ENCODE results near the gene GMNN.

GMNN gene

GRCh38 chr6:24818346-24818745, 43.6 kb downstream of the GMNN start:
- no peak for DNase-seq

GRCh38 chr6:24821860-24822444, 47.2 kb downstream of the GMNN start:
- DNase-seq, result no peak

GRCh38 chr6:24822696-24823095, 48.0 kb downstream of the GMNN start:
- DNase-seq, result no peak

GRCh38 chr6:24823185-24823584, 48.4 kb downstream of the GMNN start:
- no peak for DNase-seq

- peak; percentile 31 for DNase-seq
Measured at GRCh38 chr6:24824142-24824938, 49.6 kb downstream of the GMNN start.

GRCh38 chr6:24825130-24825630, 50.4 kb downstream of the GMNN start:
- DNase-seq, result no peak

GRCh38 chr6:24827162-24827561, 52.4 kb downstream of the GMNN start:
- DNase-seq, result no peak

GRCh38 chr6:24827970-24828369, 53.2 kb downstream of the GMNN start:
- no peak for DNase-seq

- no peak for DNase-seq
Measured at GRCh38 chr6:24829657-24830056, 54.9 kb downstream of the GMNN start.

GRCh38 chr6:24831771-24832716, 57.3 kb downstream of the GMNN start:
- no peak for DNase-seq

- DNase-seq, result no peak
Measured at GRCh38 chr6:24832794-24833193, 58.1 kb downstream of the GMNN start.

- DNase-seq, result no peak
Measured at GRCh38 chr6:24833711-24834386, 59.1 kb downstream of the GMNN start.
